Measurements from ENCODE around the gene UBE2E2. TPM values are rescaled to one million over a fixed set of nuclear protein-coding genes. Genes with fewer than 3 reads are reported as not detected.

The UBE2E2 gene
- total RNA-seq, 1 donor from 2014 or later = 32.5 TPM

GRCh38 chr3:23575697-23576096, 372.6 kb downstream of the UBE2E2 start:
- no peak for TF ChIP-seq CTCF (IDR thresholded peaks at IDR 0.05; ENCODE audit: unreplicated experiment)
- H3K4me3 Mint-ChIP-seq (ENCODE audit: low read depth) = no peak overlapping the region
- H3K4me1 Mint-ChIP-seq (ENCODE audit: low read depth) = peaks cover 4% of the 10 kb centered on the region
- no peaks in the 10 kb centered on the region for H3K27me3 Mint-ChIP-seq
- peaks cover 1% of the 10 kb centered on the region for H3K36me3 Mint-ChIP-seq (ENCODE audit: insufficient read depth)
- H3K27ac Mint-ChIP-seq = no peak overlapping the region
- H3K9me3 Mint-ChIP-seq (ENCODE audit: low read depth) = peaks cover 10% of the 10 kb centered on the region
- DNase-seq (ENCODE audit: low spot score, unreplicated experiment) = no peak

- no peak for DNase-seq (ENCODE audit: low spot score, unreplicated experiment)
- no peak overlapping the region for H3K4me3 Mint-ChIP-seq (ENCODE audit: low read depth)
- H3K4me1 Mint-ChIP-seq (ENCODE audit: low read depth) = peaks cover 4% of the 10 kb centered on the region
- peaks cover 9% of the 10 kb centered on the region for H3K9me3 Mint-ChIP-seq (ENCODE audit: low read depth)
- H3K36me3 Mint-ChIP-seq (ENCODE audit: insufficient read depth) = peaks cover 1% of the 10 kb centered on the region
- TF ChIP-seq CTCF (IDR thresholded peaks at IDR 0.05; ENCODE audit: unreplicated experiment) = no peak
- H3K27ac Mint-ChIP-seq = peak overlapping the region; percentile 15
- no peaks in the 10 kb centered on the region for H3K27me3 Mint-ChIP-seq
Observed at GRCh38 chr3:23576379-23576959, 373.3 kb downstream of the UBE2E2 start.

GRCh38 chr3:23580096-23580713, 377.1 kb downstream of the UBE2E2 start:
- DNase-seq (ENCODE audit: low spot score, unreplicated experiment) = no peak
- H3K27me3 Mint-ChIP-seq = no peaks in the 10 kb centered on the region
- H3K4me3 Mint-ChIP-seq (ENCODE audit: low read depth) = no peak overlapping the region
- H3K4me1 Mint-ChIP-seq (ENCODE audit: low read depth) = peaks cover 4% of the 10 kb centered on the region
- peaks cover 3% of the 10 kb centered on the region for H3K36me3 Mint-ChIP-seq (ENCODE audit: insufficient read depth)
- peaks cover 16% of the 10 kb centered on the region for H3K9me3 Mint-ChIP-seq (ENCODE audit: low read depth)
- no peak for TF ChIP-seq CTCF (IDR thresholded peaks at IDR 0.05; ENCODE audit: unreplicated experiment)
- H3K27ac Mint-ChIP-seq = no peak overlapping the region

GRCh38 chr3:23583980-23584740, 381.0 kb downstream of the UBE2E2 start:
- no peak for TF ChIP-seq CTCF (IDR thresholded peaks at IDR 0.05; ENCODE audit: unreplicated experiment)
- DNase-seq (ENCODE audit: low spot score, unreplicated experiment) = no peak
- H3K27ac Mint-ChIP-seq = no peak overlapping the region
- peaks cover 16% of the 10 kb centered on the region for H3K9me3 Mint-ChIP-seq (ENCODE audit: low read depth)
- H3K4me1 Mint-ChIP-seq (ENCODE audit: low read depth) = no peaks in the 10 kb centered on the region
- no peak overlapping the region for H3K4me3 Mint-ChIP-seq (ENCODE audit: low read depth)
- no peaks in the 10 kb centered on the region for H3K27me3 Mint-ChIP-seq
- H3K36me3 Mint-ChIP-seq (ENCODE audit: insufficient read depth) = peaks cover 3% of the 10 kb centered on the region

- TF ChIP-seq CTCF (IDR thresholded peaks at IDR 0.05; ENCODE audit: unreplicated experiment) = no peak
- Mint-ChIP-seq H3K27ac (no peak overlapping the region), H3K9me3 (ENCODE audit: low read depth) (peaks cover 15% of the 10 kb centered on the region), H3K4me3 (ENCODE audit: low read depth) (no peak overlapping the region), H3K4me1 (ENCODE audit: low read depth) (peaks cover 6% of the 10 kb centered on the region), H3K36me3 (ENCODE audit: insufficient read depth) (peaks cover 3% of the 10 kb centered on the region), H3K27me3 (no peaks in the 10 kb centered on the region)
- DNase-seq (ENCODE audit: low spot score, unreplicated experiment) = no peak
Observed at GRCh38 chr3:23587513-23587912, 384.4 kb downstream of the UBE2E2 start.
